GM12872 (cell line): ENCODE results near the gene PXDN.

Experiments used
- CTCF ChIP-seq: IDR thresholded peaks from 3 replicates; pipeline ENCODE4 v1.5.1; 2011; ENCODE audit warnings: low read depth, mild to moderate bottlenecking, low read length, moderate library complexity; ENCODE audit not compliant: insufficient read depth

PXDN gene

GRCh38 chr2:1773883-1774282 is 29.6 kb upstream of the PXDN start:
- no peak for TF ChIP-seq CTCF

GRCh38 chr2:1772471-1773267 is 28.4 kb upstream of the PXDN start:
- no peak for TF ChIP-seq CTCF

GRCh38 chr2:1771626-1772280 is 27.4 kb upstream of the PXDN start:
- no peak for TF ChIP-seq CTCF

- no peak for TF ChIP-seq CTCF
These were observed 26.5 kb upstream of the PXDN start for GRCh38 chr2:1770566-1771380.

- TF ChIP-seq CTCF, result peak; percentile 81
These were observed 25.5 kb upstream of the PXDN start for GRCh38 chr2:1769703-1770422.

GRCh38 chr2:1767939-1768691 is 23.8 kb upstream of the PXDN start:
- no peak for TF ChIP-seq CTCF
